Endothelial cell of hepatic sinusoid (primary cell): ENCODE results near the gene MAMLD1.

Source experiments
- in situ Hi-C: cut with HindIII; loops from 2 replicates; pipeline ENCODE4 v1.10.0; 2017; ENCODE audit warnings: low sequenced_read_pairs

MAMLD1 gene

GRCh38 chrX:150522494-150522893, 159.4 kb downstream of the MAMLD1 start:
- in situ Hi-C loops = no loop called here

- in situ Hi-C loops = no loop called here
These were observed 162.2 kb downstream of the MAMLD1 start for GRCh38 chrX:150525061-150525919.

- in situ Hi-C loops = no loop called here
These were observed 163.6 kb downstream of the MAMLD1 start for GRCh38 chrX:150526692-150527091.

DNA sequence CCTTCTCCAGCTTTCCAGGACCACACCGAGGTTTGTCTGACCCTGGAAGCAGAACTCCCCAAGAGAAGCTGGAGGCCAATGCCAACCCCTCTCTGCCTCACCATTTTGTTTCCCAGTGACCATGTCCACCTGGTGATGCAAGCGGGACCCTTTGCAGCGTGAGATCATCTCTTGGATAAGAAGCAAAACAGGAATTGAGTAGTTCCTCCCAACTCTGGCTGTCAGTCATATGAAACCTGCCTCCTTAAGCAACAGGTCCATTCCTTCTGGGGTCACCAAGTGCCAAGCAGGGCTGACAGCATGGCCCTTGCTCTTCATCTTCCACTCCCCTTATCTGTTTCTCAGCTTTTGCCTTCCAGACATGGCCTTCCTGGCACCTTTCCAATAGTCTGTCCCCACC, 164.0 kb downstream of the MAMLD1 start:
- in situ Hi-C loops = no loop called here

GRCh38 chrX:150529587-150529986, 166.5 kb downstream of the MAMLD1 start:
- in situ Hi-C loops = no loop called here

- in situ Hi-C loops = no loop called here
These were observed 167.7 kb downstream of the MAMLD1 start for GRCh38 chrX:150530821-150531220.

DNA sequence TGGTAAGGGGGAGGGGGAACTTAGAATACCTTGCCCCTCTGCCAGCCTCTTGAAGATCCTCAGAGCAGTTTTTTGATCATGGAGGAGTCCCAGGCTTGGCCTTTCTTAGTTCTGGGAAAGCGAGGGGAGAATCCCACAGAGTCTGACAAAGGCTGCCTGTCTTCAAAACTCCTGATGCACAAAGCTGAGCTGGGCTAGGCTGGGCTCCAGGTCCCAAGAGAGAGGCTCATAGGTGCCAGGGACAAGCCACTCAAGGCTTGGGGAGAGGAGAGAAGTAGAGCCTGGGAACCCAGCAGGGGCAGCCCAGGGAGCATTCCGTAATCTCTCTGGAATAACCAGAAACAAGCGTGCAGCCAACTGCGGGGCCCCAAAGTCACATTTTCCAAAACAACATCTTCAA, 168.3 kb downstream of the MAMLD1 start:
- in situ Hi-C loops = no loop called here

DNA sequence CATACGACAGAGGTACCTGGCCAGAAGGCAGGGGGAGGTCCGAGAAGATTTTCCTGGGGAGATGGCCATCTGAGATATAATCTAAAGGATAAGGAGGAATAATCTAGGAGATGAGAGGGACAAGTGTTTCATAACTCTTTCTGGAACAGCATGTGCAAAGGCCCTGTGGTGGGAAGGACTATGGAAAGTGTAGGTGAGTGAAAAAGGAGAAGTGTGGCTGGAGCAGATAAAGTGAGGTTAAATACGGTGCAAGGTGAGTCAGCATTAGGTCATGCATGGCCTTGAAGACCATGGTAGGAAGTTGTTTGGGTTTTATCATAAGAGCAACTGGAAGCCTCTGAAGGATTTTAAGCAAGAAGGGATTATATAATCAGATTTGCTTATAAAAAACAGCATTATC, 170.7 kb downstream of the MAMLD1 start:
- in situ Hi-C loops = no loop called here

DNA sequence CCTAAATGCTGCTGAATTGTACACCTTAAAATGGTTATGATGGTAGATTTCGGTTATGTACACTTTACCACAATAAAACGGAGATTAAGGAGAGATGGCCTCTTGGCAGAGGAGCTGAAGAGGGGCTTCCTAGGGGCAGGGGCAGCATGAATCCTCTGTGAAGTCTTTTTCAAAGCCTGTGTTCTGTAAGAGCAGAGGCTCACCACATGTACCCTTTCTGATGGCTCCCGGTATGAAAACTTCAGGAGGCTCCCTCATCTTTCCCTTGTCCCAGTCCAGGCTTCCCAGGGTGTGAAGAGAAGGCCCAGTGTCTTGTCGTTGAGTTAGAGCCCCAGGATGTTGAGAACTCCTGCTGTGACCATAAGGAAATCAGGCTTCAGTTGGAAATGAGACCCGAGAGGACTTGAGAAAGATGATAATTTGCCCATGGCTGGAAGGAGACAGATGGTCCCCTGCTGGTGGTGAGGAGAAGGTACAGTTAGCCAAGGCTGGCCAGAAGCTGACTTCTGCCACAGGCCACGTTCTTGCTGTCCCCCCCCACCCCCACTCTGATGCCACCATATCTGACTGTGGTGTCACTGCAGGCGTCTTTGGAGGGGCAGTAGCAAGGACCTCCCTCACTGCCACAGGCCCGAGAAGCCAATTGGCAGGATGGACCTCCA, 173.5 kb downstream of the MAMLD1 start:
- in situ Hi-C loops = no loop called here

DNA sequence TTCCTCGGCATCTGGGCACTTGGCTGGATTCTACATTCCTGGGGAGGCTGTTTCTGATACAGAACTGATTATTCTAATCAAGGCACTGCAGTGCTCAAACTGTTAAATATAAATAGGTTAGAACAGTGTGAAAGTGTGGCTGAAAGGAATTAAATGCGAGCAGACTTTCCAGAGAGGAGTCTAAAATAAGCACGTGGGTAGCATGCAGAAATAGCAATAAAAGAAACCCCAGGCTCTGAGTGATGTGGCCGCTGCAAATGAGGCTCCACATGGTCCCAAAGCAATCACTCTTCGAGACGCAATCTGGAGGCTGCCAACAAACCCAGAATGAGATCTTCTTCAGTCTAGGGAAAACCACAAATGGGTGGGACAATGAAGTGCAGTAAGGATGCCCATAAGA, 174.7 kb downstream of the MAMLD1 start:
- in situ Hi-C loops = no loop called here

DNA sequence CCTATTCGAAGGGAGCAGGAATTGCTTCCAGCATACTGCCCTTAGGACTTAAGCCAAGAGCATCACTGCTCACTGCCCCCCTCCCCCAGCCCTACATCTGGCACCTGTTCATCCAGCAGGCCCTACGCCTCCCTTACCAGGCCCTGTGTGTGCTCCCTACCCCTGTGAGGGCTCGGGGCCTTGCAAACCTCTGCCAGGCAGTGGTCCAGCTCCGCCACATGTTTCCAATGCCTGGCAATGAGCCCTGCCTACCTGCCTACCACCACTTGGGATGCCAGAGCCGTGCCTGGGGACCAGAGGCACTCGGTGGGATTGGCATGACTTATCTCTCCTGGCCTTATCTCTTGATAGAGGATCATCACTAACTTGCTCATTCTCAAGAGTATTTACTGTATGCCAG, 177.8 kb downstream of the MAMLD1 start:
- in situ Hi-C loops = no loop called here

- in situ Hi-C loops = no loop called here
These were observed 179.7 kb downstream of the MAMLD1 start for GRCh38 chrX:150542846-150543229.

GRCh38 chrX:150543230-150544155, 180.4 kb downstream of the MAMLD1 start:
- in situ Hi-C loops = no loop called here

GRCh38 chrX:150544222-150544787, 181.2 kb downstream of the MAMLD1 start:
- in situ Hi-C loops = no loop called here

- in situ Hi-C loops = no loop called here
These were observed 182.0 kb downstream of the MAMLD1 start for GRCh38 chrX:150544835-150545770.

DNA sequence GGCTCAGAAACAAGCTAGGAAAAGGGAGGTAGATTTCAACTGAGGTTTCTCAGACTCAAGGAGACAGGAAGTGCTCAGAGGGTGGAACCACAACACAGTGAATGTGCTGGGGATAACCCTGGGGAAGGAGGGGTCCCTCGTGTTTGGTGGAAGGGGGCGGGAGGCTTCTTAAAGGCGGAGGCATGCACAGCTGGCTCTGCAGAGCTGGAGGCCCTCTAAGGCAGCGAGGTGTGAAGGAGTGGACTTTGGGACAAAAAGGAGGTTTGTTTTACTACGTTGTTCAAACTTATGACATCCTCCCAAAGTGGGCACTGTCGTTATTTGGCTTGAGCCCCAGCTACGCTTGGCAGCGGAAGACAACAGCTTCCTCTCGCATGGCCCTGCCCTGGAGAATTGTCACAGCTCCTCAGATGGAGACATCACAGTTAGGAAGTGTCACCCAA, 183.6 kb downstream of the MAMLD1 start:
- in situ Hi-C loops = no loop called here

GRCh38 chrX:150547375-150548115, 184.4 kb downstream of the MAMLD1 start:
- in situ Hi-C loops = no loop called here

DNA sequence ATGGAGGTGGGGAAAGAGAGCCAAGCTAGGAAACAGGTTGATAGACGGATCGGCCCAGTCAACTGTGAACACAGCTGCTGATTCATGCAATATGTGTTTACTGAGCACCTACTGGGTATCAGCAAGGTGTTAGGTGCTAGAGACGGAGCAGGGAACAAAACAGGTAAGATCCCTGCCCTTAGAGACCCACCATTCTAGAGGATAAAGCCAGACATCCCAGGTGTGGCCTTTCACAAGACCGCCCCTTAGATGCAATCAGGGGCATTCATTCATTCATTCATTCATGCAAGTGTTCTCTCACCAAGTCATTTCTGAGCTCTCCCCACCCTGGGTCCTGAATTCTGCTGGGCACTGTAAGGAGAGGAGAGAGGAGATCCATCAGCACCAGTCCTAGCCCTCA, 185.1 kb downstream of the MAMLD1 start:
- in situ Hi-C loops = no loop called here

GRCh38 chrX:150548684-150549083, 185.6 kb downstream of the MAMLD1 start:
- in situ Hi-C loops = no loop called here
